A549 (cell line): ENCODE measurements around the gene PARD6B. TPM values are rescaled to one million over a fixed set of nuclear protein-coding genes. Genes with fewer than 3 reads are reported as not detected.

Experiments used
- ATAC-seq, 2 experiments: fragments of 200-7000 bp in 1 of 2; fragments of >200 bp in 1 of 2; cut with Nextera tagmentation in 1 of 2; cut with Tn5 transposase in 1 of 2; 3 replicates each; pipeline versions ENCODE4 v1.8.0 to v1.9.1; 2018 to 2020; ENCODE audit warnings: mild to moderate bottlenecking in 1 of 2, moderate library complexity in 1 of 2
- CTCF ChIA-PET: fragments of 300-600 bp; sonication (Branson Sonifier 250); formaldehyde crosslinking; extraction: SDS; loops from one replicate; lab custom pipeline; 2021; ENCODE audit warnings: antibody characterized with exemption, inconsistent platforms; lab: Yijun Ruan, JAX
- POLR2A ChIA-PET: fragments of 350-600 bp; formaldehyde crosslinking; extraction: SDS; loops from one replicate; lab custom pipeline; 2021; ENCODE audit warnings: antibody characterized with exemption, inconsistent platforms; lab: Yijun Ruan, JAX
- DNase-seq, 2 experiments: peaks; one replicate each; pipeline versions ENCODE4 v3.0.0 to v3.0.0-alpha.2; 2011 to 2016; ENCODE audit warnings: low read depth in 1 of 2, low spot score in 1 of 2
- FAIRE-seq: peaks from 2 replicates; lab custom pipeline; 2011; peaks lifted over from hg19 to GRCh38; lab: Jason Lieb, UNC
- H3K27ac ChIP-seq, 2 experiments: fragments of >200 bp; sonication (Bioruptor Twin); formaldehyde crosslinking; 3 replicates each; pipeline ENCODE4 v1.5.1; 2016 to 2017
- H3K4me1 ChIP-seq: fragments of >200 bp; sonication (Bioruptor Twin); formaldehyde crosslinking; 3 replicates; pipeline ENCODE4 v1.6.1; 2016
- H3K4me2 ChIP-seq: fragments of >200 bp; sonication (Bioruptor Twin); formaldehyde crosslinking; 3 replicates; pipeline ENCODE4 v1.6.1; 2016
- H3K4me3 ChIP-seq: fragments of >200 bp; sonication (Bioruptor Twin); formaldehyde crosslinking; 3 replicates; pipeline ENCODE4 v1.5.1; 2016
- H3K9me3 ChIP-seq: fragments of >200 bp; sonication (Bioruptor Twin); formaldehyde crosslinking; 3 replicates; pipeline ENCODE4 v1.6.1; 2016
- CBX2 ChIP-seq: fragments of 200-600 bp; sonication (generic); IDR thresholded peaks from 2 replicates; pipeline ENCODE4 v1.6.1; 2016; ENCODE audit warnings: low read depth, mild to moderate bottlenecking, borderline replicate concordance
- CEBPB ChIP-seq, 2 experiments: fragments of >200 bp in 1 of 2; sonication (Bioruptor Twin) in 1 of 2; formaldehyde crosslinking in 1 of 2; IDR thresholded peaks; 2 replicates each; pipeline ENCODE4 v1.6.1; 2012 to 2016
- FOXS1 ChIP-seq: fragments of 250-450 bp; sonication (Bioruptor Pico); IDR thresholded peaks from 2 replicates; pipeline ENCODE4 v1.5.0; 2020; ENCODE audit warnings: mild to moderate bottlenecking, moderate library complexity
- HDAC2 ChIP-seq: fragments of 200-600 bp; sonication (generic); IDR thresholded peaks from 2 replicates; pipeline ENCODE4 v1.6.1; 2016
- JUNB ChIP-seq: fragments of >200 bp; sonication (Bioruptor Twin); formaldehyde crosslinking; IDR thresholded peaks from 2 replicates; pipeline ENCODE4 v1.6.1; 2016
- MAZ ChIP-seq: fragments of 150-350 bp; IDR thresholded peaks from 2 replicates; pipeline ENCODE4 v1.6.1; 2014; ENCODE audit warnings: antibody characterized with exemption, low read depth, low read length, borderline replicate concordance
- PHF8 ChIP-seq: fragments of 200-600 bp; sonication (generic); IDR thresholded peaks from 2 replicates; pipeline ENCODE4 v1.6.1; 2016; ENCODE audit warnings: low read depth, mild to moderate bottlenecking, antibody characterized with exemption, moderate library complexity, borderline replicate concordance
- POLR2A ChIP-seq: IDR thresholded peaks from 2 replicates; pipeline ENCODE4 v1.6.1; 2012; ENCODE audit warnings: mild to moderate bottlenecking, low read length
- RCOR1 ChIP-seq: fragments of 150-350 bp; IDR thresholded peaks from 2 replicates; pipeline ENCODE4 v1.6.1; 2014; ENCODE audit warnings: antibody characterized with exemption, low read length, low read depth
- ZC3H11A ChIP-seq: fragments of 450-650 bp; IDR thresholded peaks from 2 replicates; pipeline ENCODE4 v1.6.1; 2014; ENCODE audit warnings: antibody characterized with exemption, mild to moderate bottlenecking
- ZFP36 ChIP-seq: fragments of 450-650 bp; IDR thresholded peaks from 2 replicates; pipeline ENCODE4 v1.6.1; 2014; ENCODE audit warnings: borderline replicate concordance; ENCODE audit not compliant: partially characterized antibody
- WGBS: methylation state at CpG from one replicate; pipeline ENCODE4 v1.1.6; 2017; ENCODE audit errors: missing lambda C conversion rate; 5-methylcytosine and 5-hydroxymethylcytosine counted together
- polyA plus RNA-seq, 4 experiments: library from polyadenylated mRNA; depleted of rRNA in 3 of 4; stranded (reverse); fragments of >200 nt; fragmentation: RNase III in 1 of 4; extraction: RNeasy Plus Mini Kit Qiagen cat#74134 plus additional on column Dnase treatment in 1 of 4; gene quantifications; 2 replicates in 3 of 4; 3 replicates in 1 of 4; pipeline ENCODE4 v1.2.3, GENCODE V29; 2011 to 2017
- TF ChIP-seq, protein P1 (sequence below): fragments of 200-600 bp; sonication (generic); IDR thresholded peaks from 2 replicates; pipeline ENCODE4 v1.6.1; 2016; ENCODE audit warnings: antibody characterized with exemption, mild to moderate bottlenecking, moderate library complexity

PARD6B gene
- polyA plus RNA-seq, 2 of the 4 experiments (the other 2 are of a cell fraction): 3.1 to 6.4 TPM

DNA sequence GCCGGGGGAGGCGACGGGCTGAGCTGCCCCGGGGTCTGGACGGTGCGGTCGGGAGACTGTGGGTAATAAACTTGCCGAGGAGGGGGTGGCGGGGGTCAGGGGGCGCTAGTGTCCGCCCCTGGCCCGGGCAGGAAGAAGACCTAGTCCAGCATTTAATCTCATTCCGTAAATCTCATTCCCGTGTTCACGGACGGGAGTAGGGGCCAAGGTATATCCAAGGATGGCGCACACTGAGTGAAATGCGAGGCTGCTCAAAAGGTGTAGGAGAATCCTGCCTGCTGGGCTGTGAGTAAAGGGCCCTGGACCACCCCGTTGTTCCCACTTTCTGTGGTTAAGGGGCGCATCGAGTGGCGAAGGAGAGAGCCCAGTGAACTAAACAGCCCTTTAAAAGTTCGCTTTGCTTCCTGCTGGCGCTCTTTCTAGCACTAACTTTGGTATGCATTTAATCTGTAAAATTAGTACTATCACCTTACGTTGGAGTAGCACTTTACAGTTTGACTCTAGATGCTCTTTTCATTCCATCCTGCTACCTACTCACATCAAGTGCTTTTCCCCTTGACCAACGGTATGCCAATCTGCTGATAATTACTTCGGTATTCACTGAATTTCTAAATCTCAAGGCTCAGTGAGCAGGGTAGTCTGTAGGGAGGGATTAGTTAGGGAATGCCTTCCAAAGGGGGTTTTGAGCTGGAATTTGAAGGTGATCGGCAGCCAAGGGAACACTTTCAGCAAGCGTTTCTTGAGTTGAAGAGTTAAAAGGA lies 730 bp downstream of the PARD6B start:
- Histone ChIP-seq H3K9me3 (no peaks in the 10 kb centered on the region), H3K4me2 (peak overlapping the region; percentile 85), H3K4me3 (peak overlapping the region; percentile 90), H3K27ac (peak overlapping the region; percentile 96), H3K4me1 (peaks cover 68% of the 10 kb centered on the region)
- TF ChIP-seq, protein P1, sequence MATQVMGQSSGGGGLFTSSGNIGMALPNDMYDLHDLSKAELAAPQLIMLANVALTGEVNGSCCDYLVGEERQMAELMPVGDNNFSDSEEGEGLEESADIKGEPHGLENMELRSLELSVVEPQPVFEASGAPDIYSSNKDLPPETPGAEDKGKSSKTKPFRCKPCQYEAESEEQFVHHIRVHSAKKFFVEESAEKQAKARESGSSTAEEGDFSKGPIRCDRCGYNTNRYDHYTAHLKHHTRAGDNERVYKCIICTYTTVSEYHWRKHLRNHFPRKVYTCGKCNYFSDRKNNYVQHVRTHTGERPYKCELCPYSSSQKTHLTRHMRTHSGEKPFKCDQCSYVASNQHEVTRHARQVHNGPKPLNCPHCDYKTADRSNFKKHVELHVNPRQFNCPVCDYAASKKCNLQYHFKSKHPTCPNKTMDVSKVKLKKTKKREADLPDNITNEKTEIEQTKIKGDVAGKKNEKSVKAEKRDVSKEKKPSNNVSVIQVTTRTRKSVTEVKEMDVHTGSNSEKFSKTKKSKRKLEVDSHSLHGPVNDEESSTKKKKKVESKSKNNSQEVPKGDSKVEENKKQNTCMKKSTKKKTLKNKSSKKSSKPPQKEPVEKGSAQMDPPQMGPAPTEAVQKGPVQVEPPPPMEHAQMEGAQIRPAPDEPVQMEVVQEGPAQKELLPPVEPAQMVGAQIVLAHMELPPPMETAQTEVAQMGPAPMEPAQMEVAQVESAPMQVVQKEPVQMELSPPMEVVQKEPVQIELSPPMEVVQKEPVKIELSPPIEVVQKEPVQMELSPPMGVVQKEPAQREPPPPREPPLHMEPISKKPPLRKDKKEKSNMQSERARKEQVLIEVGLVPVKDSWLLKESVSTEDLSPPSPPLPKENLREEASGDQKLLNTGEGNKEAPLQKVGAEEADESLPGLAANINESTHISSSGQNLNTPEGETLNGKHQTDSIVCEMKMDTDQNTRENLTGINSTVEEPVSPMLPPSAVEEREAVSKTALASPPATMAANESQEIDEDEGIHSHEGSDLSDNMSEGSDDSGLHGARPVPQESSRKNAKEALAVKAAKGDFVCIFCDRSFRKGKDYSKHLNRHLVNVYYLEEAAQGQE: peak; percentile 27; the same call in 1 of the 2 replicates
- TF ChIP-seq ZFP36 (no peak), PHF8 (peak; percentile 21; the same call in 1 of the 2 replicates)
- CTCF ChIA-PET: interaction anchor here (0.5 to 5.9 kb wide), 12 partner anchors 9 to 106 kb away, joined by 3 to 46 read pairs (median 4); no protein-coding TSS in a partner anchor
- FAIRE-seq (no peak), DNase-seq (peak; percentile 41 to 58), ATAC-seq (peak; percentile 16 to 26; a peak in 3 of 6 replicates)
- WGBS: 1% methylated on average over 20 of the region's 29 CpGs
- POLR2A ChIA-PET: interaction anchor here (0.8 to 1.4 kb wide), 5 partner anchors 9 to 65 kb away, joined by 3 to 8 read pairs (median 5); no protein-coding TSS in a partner anchor

DNA sequence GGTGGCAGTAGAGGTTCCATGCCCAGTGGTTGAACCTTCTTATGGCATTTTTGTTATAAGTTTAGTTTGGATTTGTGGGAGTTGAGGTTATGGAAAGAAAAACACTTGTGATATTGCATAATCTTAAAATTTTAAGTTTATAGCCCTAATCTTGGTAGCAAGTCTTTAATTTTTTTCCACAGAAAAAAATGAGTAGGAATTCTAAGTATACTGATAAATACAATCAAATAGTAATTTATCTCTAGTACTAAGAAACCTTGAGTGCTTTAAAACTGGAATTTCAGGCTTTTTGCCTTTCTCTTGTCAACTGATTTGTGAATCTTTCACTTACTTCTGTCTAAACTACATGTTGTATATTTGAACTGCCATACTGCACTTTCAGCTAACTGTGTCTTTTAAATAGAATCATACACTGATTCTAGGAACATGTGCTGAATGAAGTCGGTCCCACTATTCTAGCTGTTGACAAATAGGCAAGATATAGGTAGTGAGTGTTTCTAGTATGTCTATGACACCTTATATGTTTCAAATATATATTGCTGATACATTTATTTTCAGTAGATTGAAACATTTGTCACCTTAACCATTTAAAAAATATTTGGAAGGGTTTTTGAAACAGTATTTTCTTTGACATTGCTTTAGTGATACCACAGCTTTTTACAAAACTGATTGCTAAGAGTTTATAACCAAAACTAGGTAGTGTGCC lies 2.4 kb downstream of the PARD6B start:
- peak overlapping the region; percentile 96 for H3K27ac ChIP-seq
- DNase-seq: no peak
- WGBS: 28% methylated on average over 1 of the region's 1 CpG
- no peak for FAIRE-seq
- H3K4me2 ChIP-seq: peak overlapping the region; percentile 85
- peaks cover 70% of the 10 kb centered on the region for H3K4me1 ChIP-seq
- ChIA-PET POLR2A (no interaction called here), CTCF (interaction anchor here (0.6 to 5.9 kb wide), 12 partner anchors 9 to 108 kb away, joined by 3 to 46 read pairs (median 7); no protein-coding TSS in a partner anchor)
- ATAC-seq: no peak
- TF ChIP-seq RCOR1 (no peak), CBX2 (no peak), CEBPB (IDR thresholded peaks at IDR 0.05) (peak; percentile 24 to 52; a peak in 2 of 4 replicates), ZC3H11A (no peak)
- H3K4me3 ChIP-seq: peak overlapping the region; percentile 90
- no peaks in the 10 kb centered on the region for H3K9me3 ChIP-seq

DNA sequence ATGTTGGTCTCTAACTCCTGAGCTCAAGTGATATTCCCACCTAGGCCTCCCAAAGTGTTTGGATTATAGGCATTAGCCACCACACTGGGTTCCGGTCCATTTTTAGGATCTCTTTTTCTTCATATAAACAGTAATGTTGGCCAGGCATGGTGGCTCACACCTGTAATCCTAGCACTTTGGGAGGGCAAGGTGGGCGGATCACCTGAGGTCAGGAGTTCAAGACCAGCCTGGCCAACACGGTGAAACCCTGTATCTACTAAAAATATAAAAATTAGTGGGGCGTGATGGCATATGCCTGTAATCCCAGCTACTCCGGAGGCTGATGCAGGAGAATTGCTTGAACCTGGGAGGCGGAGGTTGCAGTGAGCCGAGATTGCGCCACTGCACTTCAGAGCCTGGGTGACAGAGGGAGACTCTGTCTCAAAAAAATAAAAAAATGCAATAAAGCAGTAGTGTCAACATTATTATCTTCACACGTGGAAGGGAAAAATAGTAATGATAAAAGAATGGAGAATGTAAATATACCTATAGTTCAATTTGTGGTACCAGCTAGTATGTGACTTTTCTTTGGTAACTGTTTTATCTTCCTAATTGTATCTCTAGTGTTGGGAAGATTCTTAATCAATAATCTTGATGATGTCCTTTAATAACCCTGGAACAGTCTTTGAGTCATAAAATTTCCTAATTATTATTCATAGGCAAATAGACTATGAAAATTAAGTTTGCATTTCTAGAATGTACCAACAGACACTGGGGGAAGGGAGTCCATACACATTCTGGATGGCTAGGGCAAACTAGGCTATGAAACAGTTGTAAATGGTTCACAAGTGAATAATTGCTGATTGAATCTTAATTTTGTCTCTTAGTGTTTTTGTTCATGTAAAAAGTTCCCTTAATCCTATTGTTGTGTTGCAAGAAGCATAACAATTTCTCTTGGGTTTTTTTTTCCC lies 3.6 kb downstream of the PARD6B start:
- FAIRE-seq (no peak), ATAC-seq (no peak), DNase-seq (no peak)
- Histone ChIP-seq H3K9me3 (no peaks in the 10 kb centered on the region), H3K4me3 (no peak overlapping the region; the same call in 2 of the 3 replicates), H3K4me1 (peaks cover 70% of the 10 kb centered on the region), H3K27ac (peak overlapping the region; percentile 8 to 54; a peak in 4 of 6 replicates), H3K4me2 (peak overlapping the region; percentile 85)
- whole genome bisulfite sequencing: 72% methylated on average over 9 of the region's 9 CpGs
- CTCF ChIA-PET: interaction anchor here (0.7 to 5.9 kb wide), 8 partner anchors 8 to 109 kb away, joined by 3 to 46 read pairs (median 7); no protein-coding TSS in a partner anchor
- POLR2A ChIA-PET: interaction anchor here (0.8 kb wide), 1 partner anchor 8 kb away, joined by 6 read pairs; no protein-coding TSS in a partner anchor
- no peak for TF ChIP-seq JUNB
- no peak for TF ChIP-seq FOXS1
- no peak for TF ChIP-seq HDAC2
- TF ChIP-seq CEBPB (IDR thresholded peaks at IDR 0.05): peak in 1 of 2 experiments; percentile 48; a peak in 1 of 4 replicates
- no peak for TF ChIP-seq MAZ
- no peak for TF ChIP-seq POLR2A
